ENCODE data around the gene WDFY3.
"Not testable (repeated sequence)": the region's sequence is repeated elsewhere in the genome, so short reads cannot be mapped to it uniquely, and the experiment has no call there.

Gene WDFY3

GRCh38 chr4:84847978-84848377 lies 118.5 kb downstream of the WDFY3 start:
- no peaks in the 10 kb centered on the region for H3K27me3 ChIP-seq (ENCODE audit: control insufficient read depth, insufficient read depth, low read length)
- no peak overlapping the region for H2AFZ ChIP-seq
- no peaks in the 10 kb centered on the region for H3K79me2 ChIP-seq
- no peak overlapping the region for H3K27ac ChIP-seq
- TF ChIP-seq CTCF (IDR thresholded peaks at IDR 0.05) = no peak
- H3K4me1 ChIP-seq = peaks cover 2% of the 10 kb centered on the region
- no peak overlapping the region for H3K4me3 ChIP-seq (ENCODE audit: low read depth, low read length)
- no peak overlapping the region for H3K9ac ChIP-seq
- no peaks in the 10 kb centered on the region for H3K9me3 ChIP-seq (ENCODE audit: control insufficient read depth, low read length)
- H3K4me2 ChIP-seq (ENCODE audit: low read length) = no peak overlapping the region
- H3K36me3 ChIP-seq (ENCODE audit: control insufficient read depth, insufficient read depth, low read length) = no peaks in the 10 kb centered on the region

GRCh38 chr4:84846985-84847384 lies 119.5 kb downstream of the WDFY3 start:
- Histone ChIP-seq H2AFZ (no peak overlapping the region), H3K36me3 (ENCODE audit: control insufficient read depth, insufficient read depth, low read length) (no peaks in the 10 kb centered on the region), H3K9ac (no peak overlapping the region), H3K4me2 (ENCODE audit: low read length) (peak overlapping the region; percentile 35), H3K9me3 (ENCODE audit: control insufficient read depth, low read length) (no peaks in the 10 kb centered on the region), H3K4me1 (peaks cover 2% of the 10 kb centered on the region), H3K27ac (no peak overlapping the region), H3K4me3 (ENCODE audit: low read depth, low read length) (no peak overlapping the region), H3K27me3 (ENCODE audit: control insufficient read depth, insufficient read depth, low read length) (no peaks in the 10 kb centered on the region), H3K79me2 (no peaks in the 10 kb centered on the region)
- no peak for TF ChIP-seq CTCF (IDR thresholded peaks at IDR 0.05)

GRCh38 chr4:84841435-84841834 lies 125.1 kb downstream of the WDFY3 start:
- Histone ChIP-seq H2AFZ (no peak overlapping the region), H3K36me3 (ENCODE audit: control insufficient read depth, insufficient read depth, low read length) (no peaks in the 10 kb centered on the region), H3K4me3 (ENCODE audit: low read depth, low read length) (no peak overlapping the region), H3K4me1 (peaks cover 4% of the 10 kb centered on the region), H3K4me2 (ENCODE audit: low read length) (no peak overlapping the region), H3K79me2 (no peaks in the 10 kb centered on the region), H3K27ac (no peak overlapping the region), H3K9me3 (ENCODE audit: control insufficient read depth, low read length) (no peaks in the 10 kb centered on the region), H3K9ac (no peak overlapping the region), H3K27me3 (ENCODE audit: control insufficient read depth, insufficient read depth, low read length) (no peaks in the 10 kb centered on the region)
- TF ChIP-seq CTCF (IDR thresholded peaks at IDR 0.05) = no peak

- Histone ChIP-seq H3K4me1 (peaks cover 3% of the 10 kb centered on the region), H3K9ac (no peak overlapping the region), H3K27ac (no peak overlapping the region), H3K36me3 (ENCODE audit: control insufficient read depth, insufficient read depth, low read length) (no peaks in the 10 kb centered on the region), H3K79me2 (no peaks in the 10 kb centered on the region), H3K4me3 (ENCODE audit: low read depth, low read length) (no peak overlapping the region), H3K9me3 (ENCODE audit: control insufficient read depth, low read length) (no peaks in the 10 kb centered on the region), H2AFZ (no peak overlapping the region), H3K4me2 (ENCODE audit: low read length) (no peak overlapping the region), H3K27me3 (ENCODE audit: control insufficient read depth, insufficient read depth, low read length) (no peaks in the 10 kb centered on the region)
- no peak for TF ChIP-seq CTCF (IDR thresholded peaks at IDR 0.05)
These were observed 128.7 kb downstream of the WDFY3 start for GRCh38 chr4:84837751-84838150.

- not testable (repeated sequence) for H3K9ac ChIP-seq; H3K4me3 ChIP-seq (ENCODE audit: low read depth, low read length); H3K79me2 ChIP-seq; H3K36me3 ChIP-seq (ENCODE audit: control insufficient read depth, insufficient read depth, low read length); H2AFZ ChIP-seq; H3K27me3 ChIP-seq (ENCODE audit: control insufficient read depth, insufficient read depth, low read length); H3K4me2 ChIP-seq (ENCODE audit: low read length); H3K9me3 ChIP-seq (ENCODE audit: control insufficient read depth, low read length); H3K4me1 ChIP-seq; H3K27ac ChIP-seq
These were observed 136.9 kb downstream of the WDFY3 start for GRCh38 chr4:84829633-84830032.
